Endothelial cell of umbilical vein (primary cell): ENCODE measurements around the gene NAA38.

Experiments
- CTCF ChIP-seq, 2 donors: IDR thresholded peaks; 1 replicate in 1 of 2; 2 replicates in 1 of 2; pipeline ENCODE4 v1.5.1; 2011; ENCODE audit warnings: low read length in 2 of 2, mild to moderate bottlenecking in 2 of 2, moderate library complexity in 2 of 2, control low read depth in 1 of 2, inconsistent platforms in 1 of 2, low read depth in 1 of 2; ENCODE audit not compliant: insufficient read depth in 1 of 2; ENCODE audit errors: extremely low read depth in 1 of 2
- JUN ChIP-seq: IDR thresholded peaks from 2 replicates; pipeline ENCODE4 v1.6.1; 2011; ENCODE audit warnings: borderline replicate concordance, low read depth; ENCODE audit not compliant: insufficient read length, insufficient read depth
- POLR2A ChIP-seq: IDR thresholded peaks from 2 replicates; pipeline ENCODE4 v1.6.1; 2012; ENCODE audit warnings: low read depth, mild to moderate bottlenecking, control low read depth, low read length

GRCh38 chr17:7852262-7852670 lies 5.1 kb downstream of the NAA38 start:
- TF ChIP-seq CTCF (IDR thresholded peaks at IDR 0.05; ENCODE audit: extremely low read depth in 1 of 2, insufficient read depth in 1 of 2, low read depth in 1 of 2, low read length in 2 of 2), result no peak
- TF ChIP-seq POLR2A, result no peak
- TF ChIP-seq JUN, result no peak
